Ascending aorta (tissue), 2 donors: ENCODE measurements around the gene C11orf54. TPM values are rescaled to one million over a fixed set of nuclear protein-coding genes. Genes with fewer than 3 reads are reported as not detected.
A peak's percentile ranks its signal among the peaks of the same experiment; 100 is the strongest.

Experiments
- DNase-seq, 2 donors: peaks; one replicate each; pipeline ENCODE4 v3.0.0-alpha.2; 2019; ENCODE audit warnings: low spot score in 2 of 2
- H3K27ac ChIP-seq, 2 donors: fragments of 200-600 bp; sonication (generic); one replicate each; pipeline ENCODE4 v1.5.1; 2016 to 2017; ENCODE audit warnings: mild to moderate bottlenecking in 1 of 2
- H3K27me3 ChIP-seq: fragments of 200-600 bp; sonication (generic); one replicate; pipeline ENCODE4 v1.5.1; 2017
- H3K36me3 ChIP-seq, 2 donors: fragments of 200-600 bp; sonication (generic); one replicate each; pipeline ENCODE4 v1.5.1; 2016
- H3K4me1 ChIP-seq, 2 donors: fragments of 200-600 bp; sonication (generic); one replicate each; pipeline ENCODE4 v1.5.1; 2016 to 2017; ENCODE audit warnings: mild to moderate bottlenecking in 1 of 2
- H3K4me3 ChIP-seq, 2 donors: fragments of 200-600 bp; sonication (generic); one replicate each; pipeline ENCODE4 v1.5.1; 2016 to 2017; ENCODE audit warnings: mild to moderate bottlenecking in 1 of 2
- H3K9me3 ChIP-seq, 2 donors: fragments of 200-600 bp; sonication (generic); one replicate each; pipeline ENCODE4 v1.5.1; 2016
- intact Hi-C: fragments of 100-400 bp; cut with DNase I; formaldehyde crosslinking; loops from one replicate; pipeline ENCODE4 v1.15.1; 2023
- total RNA-seq: library from RNA; depleted of rRNA; stranded (reverse); fragments of >200 nt; gene quantifications from one replicate; pipeline ENCODE4 v1.1.0, GENCODE V29; 2016
- TF ChIP-seq, protein P1 (sequence below), 3 experiments: fragments of 200-600 bp in 2 of 3; fragments of 450-650 bp in 1 of 3; sonication (generic) in 2 of 3; IDR thresholded peaks; one replicate each; pipeline ENCODE4 v1.5.1; 2016 to 2019; ENCODE audit warnings: antibody characterized with exemption in 3 of 3, mild to moderate bottlenecking in 1 of 3, moderate library complexity in 1 of 3

Gene C11orf54
- total RNA-seq, result 3.9 TPM

DNA sequence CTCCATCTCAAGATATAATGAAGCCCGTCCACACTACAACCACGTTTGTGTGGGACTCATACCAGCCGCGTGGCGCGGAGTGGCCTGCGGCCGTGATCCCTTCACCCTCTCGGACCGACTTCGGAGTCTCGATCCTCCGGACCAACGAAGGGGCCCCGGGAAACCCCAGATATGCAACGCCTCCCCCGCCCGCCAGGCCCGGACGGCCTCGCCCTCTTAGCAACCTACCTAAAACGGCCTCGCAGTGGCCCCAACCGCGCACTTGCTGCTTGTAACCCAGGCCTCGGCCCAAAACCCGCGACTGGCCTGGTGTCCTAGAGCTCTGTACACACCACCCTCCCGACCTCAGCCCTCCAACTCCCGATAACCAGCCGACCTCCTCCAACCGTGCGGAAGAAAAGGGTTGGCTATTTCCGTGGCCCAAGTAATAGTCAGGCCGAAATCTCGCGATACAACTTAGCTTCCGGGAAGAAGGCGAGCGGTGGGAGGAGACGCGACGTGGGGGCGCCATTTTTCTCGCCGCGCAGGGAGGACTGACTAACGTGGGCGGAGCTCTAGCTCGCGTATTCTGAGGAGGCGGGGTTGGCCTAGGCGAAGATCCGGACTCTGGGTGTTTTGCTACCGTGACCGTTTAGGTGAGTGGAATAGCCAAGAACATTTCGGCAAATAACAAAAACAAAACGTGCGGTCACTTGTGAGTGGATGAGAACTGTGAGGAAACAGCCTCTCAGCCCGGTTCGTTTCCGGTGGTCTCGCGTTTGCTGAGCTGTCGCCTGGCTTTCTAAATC lies at the start of gene C11orf54, which contains the start of gene TAF1D:
TSS of gene C11orf54 (plus strand) at position 579 of the 788 bp plus-strand sequence. CDS start 5,722 bp downstream, outside the sequence.
TSS of gene TAF1D (minus strand) at position 402 of the 788 bp plus-strand sequence. CDS start 2,191 bp downstream, outside the sequence.
- peaks cover 19 to 45% of the 10 kb centered on the region in 2 donors for H3K4me1 ChIP-seq

DNA sequence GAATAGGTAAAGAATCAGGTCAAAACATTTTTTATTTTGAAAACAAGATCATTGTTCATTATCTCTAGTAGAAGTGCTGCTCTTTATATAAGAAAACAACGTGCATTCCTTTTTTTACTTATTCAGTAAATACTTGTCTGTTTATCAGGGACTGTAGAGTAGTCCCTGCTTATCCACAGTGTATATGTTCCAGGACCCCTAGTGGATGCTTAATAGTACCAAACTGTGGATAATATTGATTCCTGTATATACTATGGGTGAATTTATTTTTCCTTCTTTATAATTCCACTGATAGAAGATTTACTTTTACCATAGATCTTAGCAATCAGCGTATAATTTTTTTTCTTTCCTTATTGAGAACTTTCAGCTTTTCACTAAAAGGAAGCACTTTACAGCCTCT lies 47.4 kb upstream of the C11orf54 start:
- Histone ChIP-seq H3K9me3 (no peaks in the 10 kb centered on the region), H3K27me3 (no peaks in the 10 kb centered on the region), H3K36me3 (peaks cover 60 to 84% of the 10 kb centered on the region in 2 donors), H3K4me3 (no peak overlapping the region), H3K27ac (no peak overlapping the region), H3K4me1 (no peaks in the 10 kb centered on the region)
- intact Hi-C loops, result no loop called here
- TF ChIP-seq, protein P1, sequence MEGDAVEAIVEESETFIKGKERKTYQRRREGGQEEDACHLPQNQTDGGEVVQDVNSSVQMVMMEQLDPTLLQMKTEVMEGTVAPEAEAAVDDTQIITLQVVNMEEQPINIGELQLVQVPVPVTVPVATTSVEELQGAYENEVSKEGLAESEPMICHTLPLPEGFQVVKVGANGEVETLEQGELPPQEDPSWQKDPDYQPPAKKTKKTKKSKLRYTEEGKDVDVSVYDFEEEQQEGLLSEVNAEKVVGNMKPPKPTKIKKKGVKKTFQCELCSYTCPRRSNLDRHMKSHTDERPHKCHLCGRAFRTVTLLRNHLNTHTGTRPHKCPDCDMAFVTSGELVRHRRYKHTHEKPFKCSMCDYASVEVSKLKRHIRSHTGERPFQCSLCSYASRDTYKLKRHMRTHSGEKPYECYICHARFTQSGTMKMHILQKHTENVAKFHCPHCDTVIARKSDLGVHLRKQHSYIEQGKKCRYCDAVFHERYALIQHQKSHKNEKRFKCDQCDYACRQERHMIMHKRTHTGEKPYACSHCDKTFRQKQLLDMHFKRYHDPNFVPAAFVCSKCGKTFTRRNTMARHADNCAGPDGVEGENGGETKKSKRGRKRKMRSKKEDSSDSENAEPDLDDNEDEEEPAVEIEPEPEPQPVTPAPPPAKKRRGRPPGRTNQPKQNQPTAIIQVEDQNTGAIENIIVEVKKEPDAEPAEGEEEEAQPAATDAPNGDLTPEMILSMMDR (IDR thresholded peaks at IDR 0.05), result no peak
- DNase-seq, result no peak

More for the DNA sequence above, at the start of gene C11orf54, which contains the start of gene TAF1D:
- peak within 1 kb of the TSS; percentile 93 to 94 for H3K27ac ChIP-seq
- peaks cover 13 to 36% of the 10 kb centered on the region in 2 donors for H3K36me3 ChIP-seq
- peak; percentile 91 to 99 for DNase-seq
- no peaks in the 10 kb centered on the region for H3K9me3 ChIP-seq
- H3K4me3 ChIP-seq, result peak within 1 kb of the TSS; percentile 88 to 91
- H3K27me3 ChIP-seq, result no peaks in the 10 kb centered on the region
- TF ChIP-seq, protein P1 (IDR thresholded peaks at IDR 0.05), result peak in 1 of 3 experiments; percentile 6
- intact Hi-C loops, result loop anchor here (5.0 to 10.0 kb wide), 5 partner anchors 79 to 751 kb away; partner anchors contain the start of genes ANKRD49, CEP295, MRE11 and PANX1

DNA sequence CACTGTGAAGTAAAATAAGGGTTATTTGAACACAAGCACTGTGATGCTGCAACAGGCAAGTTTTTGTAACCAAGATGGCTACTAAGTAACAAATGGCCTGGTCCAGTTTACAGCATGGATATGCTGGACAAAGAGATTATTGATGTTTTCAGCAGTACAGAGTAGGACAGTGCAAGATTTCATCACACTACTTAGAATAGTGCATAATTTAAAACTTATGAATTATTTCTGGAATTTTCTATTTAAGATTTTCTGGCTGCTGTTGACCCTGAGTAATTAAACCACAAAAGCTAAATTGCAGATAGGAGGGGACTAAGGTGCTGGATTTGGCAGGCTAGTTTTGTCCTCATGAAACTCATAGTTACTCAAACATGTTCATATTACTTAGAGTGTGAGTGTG lies 46.9 kb upstream of the C11orf54 start:
- TF ChIP-seq, protein P1 (IDR thresholded peaks at IDR 0.05), result no peak
- no peak overlapping the region for H3K4me3 ChIP-seq
- no peak for DNase-seq
- H3K27ac ChIP-seq, result no peak overlapping the region
- H3K9me3 ChIP-seq, result no peaks in the 10 kb centered on the region
- no peaks in the 10 kb centered on the region for H3K27me3 ChIP-seq
- no peaks in the 10 kb centered on the region for H3K4me1 ChIP-seq
- intact Hi-C loops, result no loop called here
- H3K36me3 ChIP-seq, result peaks cover 57 to 83% of the 10 kb centered on the region in 2 donors

DNA sequence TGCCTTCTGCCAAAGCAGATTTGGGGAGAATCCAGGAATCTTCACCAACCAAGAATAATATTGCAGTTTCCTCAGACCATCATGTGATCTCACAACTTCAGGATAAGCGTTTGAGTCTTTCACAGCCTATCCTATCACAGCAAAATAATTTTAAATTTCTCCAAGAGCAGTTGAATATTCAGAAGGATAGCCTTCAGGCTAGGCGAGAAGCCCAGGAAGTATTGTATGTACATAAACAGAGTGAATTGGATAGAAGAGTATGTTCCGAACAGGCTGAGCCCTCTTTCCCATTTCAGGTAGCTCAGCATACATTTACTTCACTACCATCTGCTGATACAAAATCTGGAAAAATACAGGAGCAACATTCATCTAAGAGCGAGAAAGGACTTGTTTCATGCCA lies 43.9 kb upstream of the C11orf54 start:
- Histone ChIP-seq H3K9me3 (no peaks in the 10 kb centered on the region), H3K27ac (no peak overlapping the region), H3K4me1 (no peaks in the 10 kb centered on the region), H3K4me3 (no peak overlapping the region), H3K36me3 (peaks cover 47 to 86% of the 10 kb centered on the region in 2 donors), H3K27me3 (no peaks in the 10 kb centered on the region)
- no peak for DNase-seq
- intact Hi-C loops, result no loop called here
- TF ChIP-seq, protein P1 (IDR thresholded peaks at IDR 0.05), result no peak

DNA sequence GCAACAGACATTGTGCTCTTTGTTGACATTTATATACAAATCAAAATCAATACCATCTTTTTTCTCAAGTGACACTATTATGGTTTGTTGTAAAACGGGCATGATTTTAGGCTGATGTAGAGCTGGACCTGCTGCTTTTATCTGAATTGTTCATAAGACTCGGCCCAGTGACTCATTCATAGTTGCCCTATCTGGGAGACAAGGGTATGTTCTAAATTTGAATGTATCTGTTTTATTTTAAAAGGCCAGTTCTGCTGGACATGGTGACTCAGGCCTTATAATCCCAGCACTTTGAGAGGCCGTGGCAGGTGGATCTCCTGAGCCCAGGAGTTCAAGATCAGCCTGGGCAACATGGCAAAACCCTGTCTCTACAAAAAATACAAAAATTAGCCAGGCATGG lies 40.6 kb upstream of the C11orf54 start:
- no peak for DNase-seq
- Histone ChIP-seq H3K36me3 (peaks cover 43 to 72% of the 10 kb centered on the region in 2 donors), H3K27me3 (no peaks in the 10 kb centered on the region), H3K4me1 (no peaks in the 10 kb centered on the region), H3K27ac (no peak overlapping the region), H3K9me3 (no peaks in the 10 kb centered on the region), H3K4me3 (no peak overlapping the region)
- TF ChIP-seq, protein P1 (IDR thresholded peaks at IDR 0.05), result no peak
- intact Hi-C loops, result no loop called here
